ACHN (cell line): Measurements from ENCODE around the gene HDAC8.
"Not testable (repeated sequence)": the region's sequence is repeated elsewhere in the genome, so short reads cannot be mapped to it uniquely, and the experiment has no call there.

ENCODE experiments used
- DNase-seq: peaks from one replicate; pipeline ENCODE4 v3.0.0-alpha.2; 2015
- in situ Hi-C: cut with HindIII; loops from 2 replicates; pipeline ENCODE4 v1.10.0; 2017; ENCODE audit warnings: low sequenced_read_pairs, low pct_ligation_motif_present, low pct_unique_long_range_greater_than_20kb

The HDAC8 gene

GRCh38 chrX:72545990-72546389, 26.7 kb downstream of the HDAC8 start:
- DNase-seq = peak; percentile 0
- in situ Hi-C loops = no loop called here

GRCh38 chrX:72540318-72540717, 32.3 kb downstream of the HDAC8 start:
- DNase-seq = peak; percentile 1
- in situ Hi-C loops = no loop called here

GRCh38 chrX:72539822-72540221, 32.8 kb downstream of the HDAC8 start:
- in situ Hi-C loops = no loop called here
- DNase-seq = no peak

GRCh38 chrX:72536542-72536941, 36.1 kb downstream of the HDAC8 start:
- in situ Hi-C loops = no loop called here
- DNase-seq = no peak

- no peak for DNase-seq
- in situ Hi-C loops = no loop called here
Measured at GRCh38 chrX:72532366-72532765, 40.3 kb downstream of the HDAC8 start.

GRCh38 chrX:72526534-72527508, 45.8 kb downstream of the HDAC8 start:
- no peak for DNase-seq
- in situ Hi-C loops = no loop called here

- in situ Hi-C loops = no loop called here
- DNase-seq = no peak
Measured at GRCh38 chrX:72498782-72499181, 73.9 kb downstream of the HDAC8 start.

- in situ Hi-C loops = no loop called here
- DNase-seq = no peak
Measured at GRCh38 chrX:72495046-72495445, 77.6 kb downstream of the HDAC8 start.

GRCh38 chrX:72492499-72492898, 80.1 kb downstream of the HDAC8 start:
- in situ Hi-C loops = no loop called here
- no peak for DNase-seq

- DNase-seq, in situ Hi-C loops: not testable (repeated sequence)
Measured at GRCh38 chrX:72490221-72490620, 82.4 kb downstream of the HDAC8 start.

- in situ Hi-C loops = no loop called here
- DNase-seq = no peak
Measured at GRCh38 chrX:72487661-72488060, 85.0 kb downstream of the HDAC8 start.

- no peak for DNase-seq
- in situ Hi-C loops = no loop called here
Measured at GRCh38 chrX:72479324-72480274, 93.0 kb downstream of the HDAC8 start.

GRCh38 chrX:72478853-72479252, 93.8 kb downstream of the HDAC8 start:
- no peak for DNase-seq

GRCh38 chrX:72478351-72478750, 94.3 kb downstream of the HDAC8 start:
- no peak for DNase-seq
- in situ Hi-C loops = no loop called here

More at GRCh38 chrX:72478853-72479252, 93.8 kb downstream of the HDAC8 start:
- in situ Hi-C loops = no loop called here

- in situ Hi-C loops = no loop called here
- DNase-seq = no peak
Measured at GRCh38 chrX:72477781-72478181, 94.9 kb downstream of the HDAC8 start.

GRCh38 chrX:72477376-72477775, 95.3 kb downstream of the HDAC8 start:
- in situ Hi-C loops = no loop called here
- no peak for DNase-seq

- in situ Hi-C loops = no loop called here
- no peak for DNase-seq
Measured at GRCh38 chrX:72475952-72476668, 96.5 kb downstream of the HDAC8 start.

- DNase-seq = no peak
- in situ Hi-C loops = no loop called here
Measured at GRCh38 chrX:72475338-72475737, 97.3 kb downstream of the HDAC8 start.
